ENCODE data around the gene SLC2A11.

GRCh38 chr22:23896523-23897186 lies 39.0 kb downstream of the SLC2A11 start:
- no peak for TF ChIP-seq CTCF (conservative IDR thresholded peaks at IDR 0.05 in 1 of 2, IDR thresholded peaks at IDR 0.05 in 1 of 2; ENCODE audit: extremely low read depth in 1 of 2, insufficient read depth in 1 of 2, low read depth in 1 of 2, low read length in 2 of 2)
- no peak for TF ChIP-seq EZH2 (IDR thresholded peaks at IDR 0.05; ENCODE audit: borderline replicate concordance, low read length)

All from mammary epithelial cell (primary cell).